PFSK-1 (cell line): ENCODE data around the gene EXOC6B.

Experiments
- FOXP2 ChIP-seq: optimal IDR thresholded peaks from 2 replicates; pipeline ENCODE3; 2011; ENCODE audit warnings: borderline replicate concordance, control low read depth, inconsistent platforms; ENCODE audit not compliant: insufficient read depth; ENCODE audit errors: extremely low read length, extremely low read depth
- POLR2AphosphoS5 ChIP-seq: IDR thresholded peaks from 2 replicates; pipeline ENCODE4 v1.6.1; 2012; ENCODE audit warnings: low read depth, mild to moderate bottlenecking, control low read depth, low read length, moderate library complexity
- REST ChIP-seq, 2 experiments: IDR thresholded peaks; 2 replicates each; pipeline versions ENCODE4 v1.6.1 to v1.8.0; 2011 to 2012; ENCODE audit warnings: low read depth in 2 of 2, low read length in 2 of 2, control low read depth in 1 of 2, inconsistent platforms in 1 of 2, mild to moderate bottlenecking in 1 of 2, moderate library complexity in 1 of 2; ENCODE audit not compliant: insufficient read depth in 1 of 2
- SIN3A ChIP-seq: IDR thresholded peaks from 2 replicates; pipeline ENCODE4 v1.6.1; 2012; ENCODE audit warnings: mild to moderate bottlenecking, low read length, moderate library complexity, borderline replicate concordance; ENCODE audit not compliant: insufficient read depth
- TAF1 ChIP-seq: IDR thresholded peaks from 2 replicates; pipeline ENCODE4 v1.6.1; 2012; ENCODE audit warnings: low read length, control low read depth, borderline replicate concordance; ENCODE audit not compliant: insufficient read depth

The EXOC6B gene

GRCh38 chr2:72211777-72212485 is 613.9 kb downstream of the EXOC6B start:
- no peak for TF ChIP-seq REST (IDR thresholded peaks at IDR 0.05; ENCODE audit: insufficient read depth in 1 of 2, low read depth in 2 of 2, low read length in 2 of 2)
- TF ChIP-seq FOXP2 = no peak
- no peak for TF ChIP-seq POLR2AphosphoS5
- TF ChIP-seq SIN3A = no peak
- TF ChIP-seq TAF1 = no peak

DNA sequence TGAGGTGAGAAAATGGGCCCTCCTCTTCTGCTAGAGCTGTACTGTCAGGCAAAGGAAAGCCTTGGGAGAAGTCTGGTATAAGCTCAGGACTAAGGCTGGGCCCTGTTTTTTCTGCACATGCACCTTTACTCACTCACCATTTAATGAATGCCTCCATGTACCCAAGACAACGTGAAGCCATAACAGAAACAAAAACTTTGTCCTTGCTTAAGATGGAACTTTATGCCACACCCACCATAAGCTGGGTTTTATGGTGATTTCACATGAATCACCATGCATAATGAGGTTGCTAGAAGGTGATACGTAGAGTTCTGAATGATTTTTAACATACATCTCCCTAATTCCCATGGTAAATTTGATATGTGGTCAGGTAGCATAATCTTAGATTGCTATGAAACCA is 614.5 kb downstream of the EXOC6B start:
- TF ChIP-seq TAF1 (no peak), POLR2AphosphoS5 (no peak), REST (IDR thresholded peaks at IDR 0.05; ENCODE audit: insufficient read depth in 1 of 2, low read depth in 2 of 2, low read length in 2 of 2) (no peak), FOXP2 (no peak), SIN3A (no peak)

- TF ChIP-seq TAF1 (no peak), REST (IDR thresholded peaks at IDR 0.05; ENCODE audit: insufficient read depth in 1 of 2, low read depth in 2 of 2, low read length in 2 of 2) (no peak), SIN3A (no peak), POLR2AphosphoS5 (no peak), FOXP2 (no peak)
Measured at GRCh38 chr2:72210470-72210869, 615.4 kb downstream of the EXOC6B start.

DNA sequence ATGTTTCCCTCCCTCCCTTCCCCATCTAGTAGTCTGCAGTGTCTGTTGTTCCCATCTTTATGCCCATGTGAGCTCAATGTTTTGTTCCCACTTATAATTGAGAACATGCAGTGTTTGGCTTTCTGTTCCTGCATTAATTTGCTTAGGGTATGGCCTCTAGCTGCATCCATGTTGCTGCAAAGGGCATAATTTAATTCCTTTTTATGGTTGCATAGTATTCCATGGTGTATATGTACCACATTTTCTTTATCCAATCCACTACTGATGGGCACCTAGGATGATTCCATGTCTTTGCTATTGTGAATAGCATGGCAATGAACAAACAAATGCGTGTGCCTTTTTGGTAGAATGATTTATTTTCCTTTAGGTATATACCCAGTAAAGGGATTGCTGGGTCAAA is 617.6 kb downstream of the EXOC6B start:
- no peak for TF ChIP-seq TAF1
- TF ChIP-seq POLR2AphosphoS5 = no peak
- no peak for TF ChIP-seq REST (IDR thresholded peaks at IDR 0.05; ENCODE audit: insufficient read depth in 1 of 2, low read depth in 2 of 2, low read length in 2 of 2)
- TF ChIP-seq FOXP2 = no peak
- TF ChIP-seq SIN3A = no peak

GRCh38 chr2:72207334-72207733 is 618.5 kb downstream of the EXOC6B start:
- no peak for TF ChIP-seq FOXP2
- TF ChIP-seq REST (IDR thresholded peaks at IDR 0.05; ENCODE audit: insufficient read depth in 1 of 2, low read depth in 2 of 2, low read length in 2 of 2) = no peak
- TF ChIP-seq SIN3A = no peak
- TF ChIP-seq POLR2AphosphoS5 = no peak
- TF ChIP-seq TAF1 = no peak
